ENCODE measurements around the gene HK1.

HK1 gene

DNA sequence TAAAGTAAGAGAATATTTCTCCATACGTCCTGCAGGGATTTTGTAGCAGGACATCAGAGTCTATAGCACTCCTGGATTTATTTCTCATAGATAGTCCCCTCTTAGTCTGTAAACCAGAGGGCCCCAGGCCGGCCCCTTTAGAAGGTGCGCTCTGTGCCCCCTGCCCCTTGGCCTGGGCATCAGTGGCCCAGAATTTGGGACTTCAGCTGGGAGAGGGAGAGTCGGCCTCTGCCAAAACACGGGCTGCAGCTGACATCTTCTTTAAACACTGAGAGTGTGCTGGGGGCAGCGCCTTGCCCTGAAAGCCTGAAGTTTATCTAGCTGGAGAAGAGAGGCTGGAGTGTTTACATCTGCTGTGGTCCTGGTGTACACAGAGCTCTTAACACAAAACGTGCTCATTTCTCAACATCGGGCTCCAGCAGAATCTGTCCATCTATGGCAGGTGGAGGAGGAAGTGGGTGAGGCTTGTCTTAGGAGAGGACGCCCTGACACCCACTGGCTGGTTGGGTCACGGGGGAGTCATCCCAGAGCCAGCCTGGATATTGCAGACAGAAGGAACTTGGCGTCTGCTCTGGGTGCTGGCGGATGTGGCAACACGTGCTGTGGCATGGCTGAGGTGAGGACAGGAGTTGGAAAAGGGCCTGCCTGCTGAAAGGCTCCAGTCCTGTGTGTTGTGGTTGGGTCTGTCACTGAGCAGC, 143.5 kb downstream of the HK1 start:
- DNase-seq (ENCODE audit: low read depth): no peak
- TF ChIP-seq, protein P1, sequence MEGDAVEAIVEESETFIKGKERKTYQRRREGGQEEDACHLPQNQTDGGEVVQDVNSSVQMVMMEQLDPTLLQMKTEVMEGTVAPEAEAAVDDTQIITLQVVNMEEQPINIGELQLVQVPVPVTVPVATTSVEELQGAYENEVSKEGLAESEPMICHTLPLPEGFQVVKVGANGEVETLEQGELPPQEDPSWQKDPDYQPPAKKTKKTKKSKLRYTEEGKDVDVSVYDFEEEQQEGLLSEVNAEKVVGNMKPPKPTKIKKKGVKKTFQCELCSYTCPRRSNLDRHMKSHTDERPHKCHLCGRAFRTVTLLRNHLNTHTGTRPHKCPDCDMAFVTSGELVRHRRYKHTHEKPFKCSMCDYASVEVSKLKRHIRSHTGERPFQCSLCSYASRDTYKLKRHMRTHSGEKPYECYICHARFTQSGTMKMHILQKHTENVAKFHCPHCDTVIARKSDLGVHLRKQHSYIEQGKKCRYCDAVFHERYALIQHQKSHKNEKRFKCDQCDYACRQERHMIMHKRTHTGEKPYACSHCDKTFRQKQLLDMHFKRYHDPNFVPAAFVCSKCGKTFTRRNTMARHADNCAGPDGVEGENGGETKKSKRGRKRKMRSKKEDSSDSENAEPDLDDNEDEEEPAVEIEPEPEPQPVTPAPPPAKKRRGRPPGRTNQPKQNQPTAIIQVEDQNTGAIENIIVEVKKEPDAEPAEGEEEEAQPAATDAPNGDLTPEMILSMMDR (IDR thresholded peaks at IDR 0.05; ENCODE audit: low read depth, low read length, missing control alignments): no peak
- no peak overlapping the region for H3K4me3 ChIP-seq (ENCODE audit: low read depth, low read length)

DNA sequence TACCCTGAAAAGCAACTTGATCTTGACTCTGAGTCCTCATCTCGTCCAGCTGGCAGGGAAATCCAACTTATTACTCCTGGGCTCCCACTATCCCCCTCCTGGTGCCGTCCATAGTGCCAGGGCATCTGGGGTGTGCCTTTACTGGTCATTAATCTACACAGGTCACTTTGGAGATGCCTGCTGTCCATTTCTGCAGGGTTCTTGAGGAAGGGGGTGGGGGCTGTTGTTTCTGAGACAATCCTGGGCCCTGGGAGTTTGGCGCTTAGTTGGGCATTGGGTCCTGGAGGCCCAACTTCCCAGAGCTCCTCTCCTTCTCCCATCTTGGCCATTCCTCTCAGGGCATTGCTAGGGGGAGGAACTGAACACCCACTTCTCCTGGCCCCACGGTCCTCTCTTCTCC, 144.4 kb downstream of the HK1 start:
- no peak overlapping the region for H3K4me3 ChIP-seq (ENCODE audit: low read depth, low read length)
- no peak for DNase-seq (ENCODE audit: low read depth)
- TF ChIP-seq, protein P1 (IDR thresholded peaks at IDR 0.05; ENCODE audit: low read depth, low read length, missing control alignments): no peak

DNA sequence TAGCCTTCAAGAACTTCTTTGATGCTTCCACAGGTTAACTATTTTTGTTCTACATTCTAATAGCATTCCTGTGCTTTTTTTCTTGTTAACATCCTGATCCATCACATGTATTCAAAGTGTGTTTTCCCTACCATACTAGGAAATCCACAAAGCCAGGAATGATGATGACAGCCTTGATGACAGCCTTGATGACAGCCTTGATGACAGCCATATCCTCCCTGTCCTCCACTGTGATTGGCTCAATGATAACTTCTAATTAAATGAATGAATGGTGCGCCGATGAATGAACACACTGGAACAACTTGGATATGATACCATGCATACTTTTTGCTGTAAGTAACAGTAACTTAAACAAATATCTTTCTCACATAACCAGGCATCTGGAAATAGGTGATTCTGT, 146.7 kb downstream of the HK1 start:
- TF ChIP-seq, protein P1 (IDR thresholded peaks at IDR 0.05; ENCODE audit: low read depth, low read length, missing control alignments): no peak
- H3K4me3 ChIP-seq (ENCODE audit: low read depth, low read length): no peak overlapping the region
- DNase-seq (ENCODE audit: low read depth): no peak

DNA sequence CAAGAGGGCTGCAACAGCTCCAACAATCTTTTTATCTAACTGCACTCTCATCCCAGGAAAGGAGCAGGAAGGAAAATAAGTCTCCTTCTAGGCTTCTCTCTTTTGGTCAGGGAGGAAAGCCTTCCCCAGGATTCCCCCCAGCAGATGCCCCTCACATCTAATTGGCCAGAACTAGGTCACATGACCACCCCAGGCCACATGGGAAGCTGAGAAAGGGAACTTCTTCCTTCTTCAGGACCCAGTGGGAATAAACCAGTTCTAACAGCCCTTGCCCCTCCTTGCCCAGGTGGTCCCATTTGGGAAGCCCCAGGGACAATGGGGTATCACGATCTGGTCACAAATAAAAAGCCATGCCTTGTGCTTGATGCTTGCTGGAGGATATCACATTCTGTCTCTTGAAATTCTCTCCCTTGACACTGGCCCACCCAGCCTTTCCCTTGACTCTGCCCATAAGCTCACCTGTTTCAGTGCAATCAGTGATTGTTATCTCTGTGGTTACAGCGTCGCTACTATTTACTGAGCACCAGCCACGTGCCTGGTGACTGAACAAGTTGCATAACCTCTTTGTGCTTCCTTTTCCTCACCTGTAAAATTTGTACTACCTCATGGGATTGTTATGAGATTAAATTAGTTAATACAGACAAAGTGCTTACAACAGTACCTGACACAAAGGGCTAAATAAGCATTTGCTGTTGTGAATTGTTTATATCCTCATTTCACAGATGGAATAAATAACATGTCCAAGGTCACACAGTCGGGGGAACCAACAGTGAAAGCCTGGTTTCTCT, 147.4 kb downstream of the HK1 start:
- H3K4me3 ChIP-seq (ENCODE audit: low read depth, low read length): no peak overlapping the region
- DNase-seq (ENCODE audit: low read depth): no peak
- TF ChIP-seq, protein P1 (IDR thresholded peaks at IDR 0.05; ENCODE audit: low read depth, low read length, missing control alignments): no peak

DNA sequence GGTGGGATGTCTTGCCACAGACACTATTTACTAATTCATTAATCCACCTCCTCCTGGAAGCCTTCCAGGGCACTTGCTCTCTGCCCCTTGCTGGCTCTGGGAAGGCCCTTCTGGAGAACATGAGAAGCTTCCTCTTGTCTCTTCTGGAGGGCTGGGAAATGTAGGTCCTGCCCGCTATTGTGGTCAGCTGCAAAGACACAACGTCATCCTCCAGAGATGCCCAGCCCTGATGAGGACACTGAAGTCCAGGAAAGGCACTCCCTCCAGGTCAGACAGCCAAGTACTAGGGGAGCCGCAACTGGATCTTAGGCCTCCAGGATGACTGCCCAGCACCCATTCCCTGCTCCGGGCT, 148.1 kb downstream of the HK1 start:
- TF ChIP-seq, protein P1 (IDR thresholded peaks at IDR 0.05; ENCODE audit: low read depth, low read length, missing control alignments): no peak
- no peak overlapping the region for H3K4me3 ChIP-seq (ENCODE audit: low read depth, low read length)
- no peak for DNase-seq (ENCODE audit: low read depth)

DNA sequence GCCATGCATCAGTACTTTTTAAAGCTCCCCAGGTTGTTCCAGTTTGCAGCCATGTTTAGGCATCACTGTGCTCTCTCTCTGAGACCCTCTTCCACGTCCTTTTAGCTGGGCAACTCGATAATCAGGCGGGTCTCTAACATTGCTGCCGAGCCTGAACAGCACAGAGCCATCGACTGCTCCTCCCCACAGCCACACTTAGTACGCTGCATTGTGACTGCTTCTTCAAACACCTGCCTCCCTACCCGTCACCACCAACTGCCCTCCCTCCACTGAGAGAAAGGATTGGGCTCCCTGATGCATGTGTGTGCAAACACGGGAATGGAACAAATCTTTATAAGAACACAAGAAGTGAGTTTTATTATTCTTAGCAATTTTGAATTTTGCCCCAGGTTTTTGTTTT, 149.9 kb downstream of the HK1 start:
- DNase-seq (ENCODE audit: low read depth): no peak
- TF ChIP-seq, protein P1 (IDR thresholded peaks at IDR 0.05; ENCODE audit: low read depth, low read length, missing control alignments): no peak
- H3K4me3 ChIP-seq (ENCODE audit: low read depth, low read length): no peak overlapping the region

Measured in GM12864 (cell line).